A673 (cell line): ENCODE measurements around the gene TELO2.

Experiments used
- CTCF ChIP-seq: fragments of 300-800, 200-600 bp; sonication (generic); conservative IDR thresholded peaks from 2 replicates; pipeline ENCODE4 v1.5.1; 2017; ENCODE audit warnings: low read depth, mild to moderate bottlenecking, antibody characterized with exemption, low read length, moderate library complexity, mixed read lengths
- EZH2 ChIP-seq: fragments of 200-600 bp; sonication (generic); IDR thresholded peaks from 2 replicates; pipeline ENCODE4 v1.6.1; 2017; ENCODE audit warnings: borderline replicate concordance, low read depth, mild to moderate bottlenecking, mixed read lengths, antibody characterized with exemption, low read length; ENCODE audit not compliant: poor library complexity, severe bottlenecking

- TF ChIP-seq EZH2 (no peak), CTCF (no peak)
Measured at GRCh38 chr16:1446296-1447080, 46.7 kb upstream of the TELO2 start.
